Loucy (cell line): ENCODE measurements around the gene CCDC187.

Experiments
- H2AFZ ChIP-seq: fragments of 200-600 bp; sonication (generic); 2 replicates; pipeline ENCODE4 v1.6.0; 2016; ENCODE audit warnings: antibody characterized with exemption, mild to moderate bottlenecking, low read length, moderate library complexity
- H3F3A ChIP-seq: fragments of 200-600 bp; 2 replicates; pipeline ENCODE4 v1.6.0; 2016; ENCODE audit warnings: antibody characterized with exemption, low read depth, mild to moderate bottlenecking
- H3K27me3 ChIP-seq: fragments of 200-600 bp; sonication (generic); 2 replicates; pipeline ENCODE4 v1.6.1; 2014; ENCODE audit warnings: low read length, mild to moderate bottlenecking; ENCODE audit not compliant: insufficient read depth, poor library complexity, severe bottlenecking
- H3K36me3 ChIP-seq: fragments of 200-600 bp; sonication (generic); 2 replicates; pipeline ENCODE4 v1.6.1; 2016; ENCODE audit warnings: low read length; ENCODE audit not compliant: insufficient read depth
- H3K4me1 ChIP-seq: fragments of 200-600 bp; sonication (generic); 2 replicates; pipeline ENCODE4 v1.5.1; 2014; ENCODE audit warnings: low read length, mild to moderate bottlenecking; ENCODE audit not compliant: insufficient read depth, poor library complexity, severe bottlenecking
- H3K4me2 ChIP-seq: fragments of 200-600 bp; sonication (generic); 2 replicates; pipeline ENCODE4 v1.6.0; 2014; ENCODE audit warnings: antibody characterized with exemption, low read length, low read depth, mild to moderate bottlenecking; ENCODE audit not compliant: poor library complexity, severe bottlenecking
- H3K4me3 ChIP-seq: fragments of 200-600 bp; sonication (generic); 2 replicates; pipeline ENCODE4 v1.5.1; 2014; ENCODE audit warnings: low read length, mild to moderate bottlenecking, mixed read lengths; ENCODE audit not compliant: poor library complexity, severe bottlenecking
- H3K79me2 ChIP-seq: fragments of 200-600 bp; sonication (generic); 2 replicates; pipeline ENCODE4 v1.6.1; 2014; ENCODE audit warnings: low read length; ENCODE audit not compliant: insufficient read depth
- H3K9ac ChIP-seq: fragments of 200-600 bp; sonication (generic); 2 replicates; pipeline ENCODE4 v1.6.0; 2014; ENCODE audit warnings: mild to moderate bottlenecking, low read depth, low read length, moderate library complexity; ENCODE audit not compliant: poor library complexity, severe bottlenecking
- H3K9me2 ChIP-seq: fragments of 200-600 bp; sonication (generic); replicated peaks from 2 replicates; pipeline ENCODE4 v1.6.1; 2016; ENCODE audit warnings: low read depth, low read length, mixed read lengths
- H3K9me3 ChIP-seq: fragments of 200-600 bp; sonication (generic); 2 replicates; pipeline ENCODE4 v1.6.1; 2014; ENCODE audit warnings: mild to moderate bottlenecking, antibody characterized with exemption, low read length, low read depth; ENCODE audit not compliant: insufficient read depth
- H4K20me1 ChIP-seq: fragments of 200-600 bp; sonication (generic); 2 replicates; pipeline ENCODE4 v1.6.0; 2014; ENCODE audit warnings: antibody characterized with exemption, low read length, mild to moderate bottlenecking; ENCODE audit not compliant: insufficient read depth, poor library complexity, severe bottlenecking
- EZH2phosphoT487 ChIP-seq: fragments of 200-600 bp; IDR thresholded peaks from 2 replicates; pipeline ENCODE4 v1.6.1; 2018; ENCODE audit warnings: antibody characterized with exemption, mild to moderate bottlenecking, moderate library complexity, borderline replicate concordance
- TF ChIP-seq, protein P1 (sequence below): fragments of 200-600 bp; sonication (generic); conservative IDR thresholded peaks from 2 replicates; pipeline ENCODE4 v1.5.1; 2014; ENCODE audit warnings: mild to moderate bottlenecking, antibody characterized with exemption, low read length

Gene CCDC187

DNA sequence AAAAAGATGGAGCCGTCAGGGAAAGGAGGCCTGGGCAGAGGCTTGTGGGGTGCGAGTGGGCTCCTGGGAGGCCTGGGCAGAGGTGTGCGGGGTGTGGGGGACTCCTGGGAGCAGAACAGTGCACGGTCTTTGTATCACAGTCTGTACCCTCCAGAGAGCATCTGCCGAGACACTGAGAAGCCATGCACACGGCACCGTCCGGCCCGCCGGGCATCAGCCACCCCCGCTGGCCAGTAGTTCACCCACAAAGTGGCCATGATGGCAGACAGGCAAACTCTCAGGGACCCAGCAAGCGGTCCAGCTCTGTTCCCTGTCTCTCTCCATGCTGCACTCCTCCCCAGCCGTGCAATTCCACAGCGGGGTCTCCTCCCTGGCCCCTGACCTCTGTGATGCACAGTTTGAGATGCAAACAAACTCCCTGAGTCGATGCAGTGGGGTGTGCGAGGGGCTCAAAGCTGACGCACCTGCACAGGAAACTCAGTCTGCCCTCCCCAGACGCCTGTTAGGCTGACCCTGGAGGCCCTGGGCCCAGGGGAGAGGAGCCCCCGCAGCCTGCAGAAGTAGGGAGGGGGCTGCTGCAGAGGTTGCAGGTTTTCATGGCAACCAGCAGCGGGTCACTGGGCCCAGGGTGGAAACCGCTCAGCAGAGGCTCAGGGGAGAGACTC, 14.3 kb upstream of the CCDC187 start:
- H3K4me2 ChIP-seq, result no peak overlapping the region
- no peaks in the 10 kb centered on the region for H3K79me2 ChIP-seq
- no peaks in the 10 kb centered on the region for H4K20me1 ChIP-seq
- H3K9me3 ChIP-seq, result no peaks in the 10 kb centered on the region; the same call in 1 of the 2 replicates
- H3F3A ChIP-seq, result no peaks in the 10 kb centered on the region
- no peak for TF ChIP-seq EZH2phosphoT487
- TF ChIP-seq, protein P1, sequence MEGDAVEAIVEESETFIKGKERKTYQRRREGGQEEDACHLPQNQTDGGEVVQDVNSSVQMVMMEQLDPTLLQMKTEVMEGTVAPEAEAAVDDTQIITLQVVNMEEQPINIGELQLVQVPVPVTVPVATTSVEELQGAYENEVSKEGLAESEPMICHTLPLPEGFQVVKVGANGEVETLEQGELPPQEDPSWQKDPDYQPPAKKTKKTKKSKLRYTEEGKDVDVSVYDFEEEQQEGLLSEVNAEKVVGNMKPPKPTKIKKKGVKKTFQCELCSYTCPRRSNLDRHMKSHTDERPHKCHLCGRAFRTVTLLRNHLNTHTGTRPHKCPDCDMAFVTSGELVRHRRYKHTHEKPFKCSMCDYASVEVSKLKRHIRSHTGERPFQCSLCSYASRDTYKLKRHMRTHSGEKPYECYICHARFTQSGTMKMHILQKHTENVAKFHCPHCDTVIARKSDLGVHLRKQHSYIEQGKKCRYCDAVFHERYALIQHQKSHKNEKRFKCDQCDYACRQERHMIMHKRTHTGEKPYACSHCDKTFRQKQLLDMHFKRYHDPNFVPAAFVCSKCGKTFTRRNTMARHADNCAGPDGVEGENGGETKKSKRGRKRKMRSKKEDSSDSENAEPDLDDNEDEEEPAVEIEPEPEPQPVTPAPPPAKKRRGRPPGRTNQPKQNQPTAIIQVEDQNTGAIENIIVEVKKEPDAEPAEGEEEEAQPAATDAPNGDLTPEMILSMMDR, result no peak
- no peak overlapping the region for H3K4me3 ChIP-seq
- no peaks in the 10 kb centered on the region for H3K4me1 ChIP-seq
- no peaks in the 10 kb centered on the region for H3K27me3 ChIP-seq
- no peak overlapping the region for H3K9ac ChIP-seq
- no peaks in the 10 kb centered on the region for H3K9me2 ChIP-seq
- H3K36me3 ChIP-seq, result no peaks in the 10 kb centered on the region
- H2AFZ ChIP-seq, result no peak overlapping the region

DNA sequence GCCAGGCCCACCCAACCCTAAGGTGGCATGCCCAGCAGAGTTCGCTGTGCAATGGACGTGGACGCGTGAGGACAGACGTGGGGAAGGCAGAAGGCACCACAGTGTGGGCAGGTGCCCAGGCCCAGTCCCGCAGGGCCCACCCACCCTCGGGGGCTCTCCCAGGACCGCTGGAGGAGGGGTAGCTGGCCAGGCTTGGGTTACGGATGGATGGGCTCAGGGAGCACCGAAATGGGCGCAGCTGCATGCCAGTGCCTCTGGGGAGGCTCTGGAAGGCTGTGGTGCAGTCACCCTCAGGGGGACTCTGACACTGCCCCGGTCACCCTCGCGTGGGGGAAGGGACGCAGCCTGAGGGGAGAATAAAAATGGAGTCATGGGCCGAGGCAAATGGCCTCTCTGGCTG, 13.8 kb upstream of the CCDC187 start:
- H3K27me3 ChIP-seq, result no peaks in the 10 kb centered on the region
- no peak overlapping the region for H3K9ac ChIP-seq
- H3K4me1 ChIP-seq, result no peaks in the 10 kb centered on the region
- H3F3A ChIP-seq, result no peaks in the 10 kb centered on the region
- no peak overlapping the region for H2AFZ ChIP-seq
- H4K20me1 ChIP-seq, result no peaks in the 10 kb centered on the region
- H3K36me3 ChIP-seq, result no peaks in the 10 kb centered on the region
- no peaks in the 10 kb centered on the region for H3K9me2 ChIP-seq
- TF ChIP-seq, protein P1, result no peak
- no peak for TF ChIP-seq EZH2phosphoT487
- no peak overlapping the region for H3K4me3 ChIP-seq
- no peaks in the 10 kb centered on the region for H3K79me2 ChIP-seq
- H3K4me2 ChIP-seq, result no peak overlapping the region
- no peaks in the 10 kb centered on the region; the same call in 1 of the 2 replicates for H3K9me3 ChIP-seq

GRCh38 chr9:136316896-136317676, 13.2 kb upstream of the CCDC187 start:
- Histone ChIP-seq H3K4me1 (no peaks in the 10 kb centered on the region), H3K36me3 (no peaks in the 10 kb centered on the region)

More at GRCh38 chr9:136316896-136317676, 13.2 kb upstream of the CCDC187 start:
- TF ChIP-seq, protein P1, result no peak
- TF ChIP-seq EZH2phosphoT487, result no peak
- Histone ChIP-seq H3K4me3 (no peak overlapping the region), H4K20me1 (no peaks in the 10 kb centered on the region), H3K9me3 (no peaks in the 10 kb centered on the region; the same call in 1 of the 2 replicates), H3K79me2 (no peaks in the 10 kb centered on the region), H3K4me2 (no peak overlapping the region), H3K27me3 (no peaks in the 10 kb centered on the region), H3K9me2 (no peaks in the 10 kb centered on the region), H3K9ac (no peak overlapping the region), H3F3A (no peaks in the 10 kb centered on the region), H2AFZ (no peak overlapping the region)
